CD14-positive monocyte (primary cell): ENCODE results near the gene YWHAB. TPM values are rescaled to one million over a fixed set of nuclear protein-coding genes. Genes with fewer than 3 reads are reported as not detected.

Experiments
- DNase-seq, 3 donors: peaks; one replicate each; pipeline ENCODE4 v3.0.0-alpha.2; 2011 to 2022
- H2AFZ ChIP-seq: 2 replicates; pipeline ENCODE4 v1.6.0; 2012; ENCODE audit warnings: mild to moderate bottlenecking, low read depth, low read length, inconsistent platforms; ENCODE audit not compliant: insufficient read depth, poor library complexity, severe bottlenecking
- H3K27ac ChIP-seq, 2 donors: 1 replicate in 1 of 2; 2 replicates in 1 of 2; pipeline ENCODE4 v1.5.1; 2012 to 2013; ENCODE audit warnings: low read length in 2 of 2, control low read depth in 1 of 2, inconsistent platforms in 1 of 2, low read depth in 1 of 2, mild to moderate bottlenecking in 1 of 2
- H3K27me3 ChIP-seq, 2 donors: one replicate each; pipeline versions ENCODE4 v1.6.0 to v1.6.1; 2011 to 2013; ENCODE audit warnings: low read length in 2 of 2; ENCODE audit not compliant: control insufficient read depth in 2 of 2, insufficient read depth in 2 of 2
- H3K36me3 ChIP-seq, 2 donors: replicated peaks in 1 of 2; 1 replicate in 1 of 2; 2 replicates in 1 of 2; pipeline versions ENCODE4 v1.5.1 to v1.6.1; 2012 to 2013; ENCODE audit warnings: low read length in 2 of 2, control low read depth in 1 of 2, inconsistent platforms in 1 of 2, mild to moderate bottlenecking in 1 of 2; ENCODE audit not compliant: insufficient read depth in 2 of 2, control insufficient read depth in 1 of 2
- H3K4me1 ChIP-seq, 2 donors: 1 replicate in 1 of 2; 2 replicates in 1 of 2; pipeline versions ENCODE4 v1.5.1 to v1.6.1; 2012 to 2013; ENCODE audit warnings: low read length in 2 of 2, control low read depth in 1 of 2, inconsistent platforms in 1 of 2, mild to moderate bottlenecking in 1 of 2, moderate library complexity in 1 of 2; ENCODE audit not compliant: insufficient read depth in 2 of 2, control insufficient read depth in 1 of 2
- H3K4me2 ChIP-seq: replicated peaks from 2 replicates; pipeline ENCODE3; 2012; ENCODE audit warnings: low read length, moderate library complexity, mild to moderate bottlenecking; ENCODE audit not compliant: poor library complexity, severe bottlenecking; ENCODE audit errors: extremely low read depth
- H3K4me3 ChIP-seq, 3 experiments: fragments of 200-600 bp in 1 of 3; sonication (generic) in 1 of 3; replicated peaks in 1 of 3; 1 replicate in 2 of 3; 2 replicates in 1 of 3; pipeline ENCODE4 v1.5.1; 2011 to 2013; ENCODE audit warnings: low read length in 3 of 3, mild to moderate bottlenecking in 3 of 3, control low read depth in 2 of 3, low read depth in 2 of 3, inconsistent platforms in 1 of 3, moderate library complexity in 1 of 3
- H3K79me2 ChIP-seq: 2 replicates; pipeline ENCODE4 v1.6.0; 2012; ENCODE audit warnings: mild to moderate bottlenecking, control low read depth, inconsistent platforms, low read length, moderate library complexity; ENCODE audit not compliant: insufficient read depth
- H3K9ac ChIP-seq: 2 replicates; pipeline ENCODE4 v1.6.0; 2017; ENCODE audit warnings: low read length, mild to moderate bottlenecking; ENCODE audit not compliant: insufficient read depth, poor library complexity, severe bottlenecking
- H3K9me3 ChIP-seq, 2 donors: replicated peaks in 1 of 2; 1 replicate in 1 of 2; 2 replicates in 1 of 2; pipeline versions ENCODE4 v1.5.1 to v1.6.1; 2012 to 2013; ENCODE audit warnings: low read length in 2 of 2, control low read depth in 1 of 2; ENCODE audit not compliant: control insufficient read depth in 1 of 2, insufficient read depth in 1 of 2
- H4K20me1 ChIP-seq: 2 replicates; pipeline ENCODE4 v1.6.0; 2012; ENCODE audit warnings: mild to moderate bottlenecking, low read length, control low read depth, moderate library complexity; ENCODE audit not compliant: insufficient read depth
- H3K27ac Mint-ChIP-seq, 7 donors: one replicate each; pipeline ENCODE4 v1.8.0; 2020; ENCODE audit warnings: mild to moderate bottlenecking in 7 of 7, mixed read lengths in 7 of 7, moderate library complexity in 6 of 7, inconsistent platforms in 2 of 7
- H3K27me3 Mint-ChIP-seq, 3 donors: one replicate each; pipeline ENCODE4 v1.8.0; 2021 to 2022; ENCODE audit warnings: low read depth in 3 of 3, mild to moderate bottlenecking in 3 of 3, mixed read lengths in 3 of 3, moderate library complexity in 3 of 3, inconsistent platforms in 1 of 3
- H3K36me3 Mint-ChIP-seq, 2 donors: one replicate each; pipeline ENCODE4 v1.8.0; 2020; ENCODE audit warnings: mixed read lengths in 2 of 2, inconsistent platforms in 1 of 2, mild to moderate bottlenecking in 1 of 2
- H3K4me1 Mint-ChIP-seq: one replicate; pipeline ENCODE4 v1.8.0; 2020; ENCODE audit warnings: mild to moderate bottlenecking, mixed read lengths
- H3K4me3 Mint-ChIP-seq, 2 donors: one replicate each; pipeline ENCODE4 v1.8.0; 2020; ENCODE audit warnings: mild to moderate bottlenecking in 2 of 2, mixed read lengths in 2 of 2, moderate library complexity in 1 of 2
- H3K9me3 Mint-ChIP-seq, 7 donors: one replicate each; pipeline ENCODE4 v1.8.0; 2020 to 2022; ENCODE audit warnings: mixed read lengths in 7 of 7, mild to moderate bottlenecking in 6 of 7, moderate library complexity in 6 of 7, inconsistent platforms in 2 of 7
- WGBS: methylation state at CpG from one replicate; pipeline ENCODE4 v1.1.5; 2013; ENCODE audit warnings: missing lambda C conversion rate; ENCODE audit not compliant: insufficient coverage; 5-methylcytosine and 5-hydroxymethylcytosine counted together
- intact Hi-C, 2 donors: fragments of 100-400 bp; cut with micrococcal nuclease; formaldehyde crosslinking; loops; one replicate each; pipeline versions ENCODE4 v1.15.0 to v1.15.1; 2023
- polyA plus RNA-seq, 3 donors: library from polyadenylated mRNA; depleted of rRNA in 1 of 3; unstranded in 2 of 3; stranded (reverse) in 1 of 3; fragments of 300-500 nt in 2 of 3; fragments of >200 nt in 1 of 3; fragmentation: Illumina TruSeq in 2 of 3; gene quantifications; 1 replicate in 2 of 3; 2 replicates in 1 of 3; pipeline ENCODE4 v1.2.3, GENCODE V29; 2012 to 2021
- TF ChIP-seq, protein P1 (sequence below): fragments of 200-600 bp; IDR thresholded peaks from one replicate; pipeline ENCODE4 v1.8.0; 2022; ENCODE audit warnings: antibody characterized with exemption, mild to moderate bottlenecking

Gene YWHAB
- polyA plus RNA-seq, 3 donors = 126 to 654 (median 504) TPM

GRCh38 chr20:44924541-44924940 lies 39.0 kb downstream of the YWHAB start:
- H3K4me3 Mint-ChIP-seq = no peak overlapping the region
- no peaks in the 10 kb centered on the region for H3K4me1 Mint-ChIP-seq
- H3K4me3 ChIP-seq = no peak overlapping the region
- no peak overlapping the region for H3K9ac ChIP-seq
- H3K4me2 ChIP-seq = no peak overlapping the region
- TF ChIP-seq, protein P1, sequence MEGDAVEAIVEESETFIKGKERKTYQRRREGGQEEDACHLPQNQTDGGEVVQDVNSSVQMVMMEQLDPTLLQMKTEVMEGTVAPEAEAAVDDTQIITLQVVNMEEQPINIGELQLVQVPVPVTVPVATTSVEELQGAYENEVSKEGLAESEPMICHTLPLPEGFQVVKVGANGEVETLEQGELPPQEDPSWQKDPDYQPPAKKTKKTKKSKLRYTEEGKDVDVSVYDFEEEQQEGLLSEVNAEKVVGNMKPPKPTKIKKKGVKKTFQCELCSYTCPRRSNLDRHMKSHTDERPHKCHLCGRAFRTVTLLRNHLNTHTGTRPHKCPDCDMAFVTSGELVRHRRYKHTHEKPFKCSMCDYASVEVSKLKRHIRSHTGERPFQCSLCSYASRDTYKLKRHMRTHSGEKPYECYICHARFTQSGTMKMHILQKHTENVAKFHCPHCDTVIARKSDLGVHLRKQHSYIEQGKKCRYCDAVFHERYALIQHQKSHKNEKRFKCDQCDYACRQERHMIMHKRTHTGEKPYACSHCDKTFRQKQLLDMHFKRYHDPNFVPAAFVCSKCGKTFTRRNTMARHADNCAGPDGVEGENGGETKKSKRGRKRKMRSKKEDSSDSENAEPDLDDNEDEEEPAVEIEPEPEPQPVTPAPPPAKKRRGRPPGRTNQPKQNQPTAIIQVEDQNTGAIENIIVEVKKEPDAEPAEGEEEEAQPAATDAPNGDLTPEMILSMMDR = no peak
- intact Hi-C loops = no loop called here
- no peak overlapping the region for H2AFZ ChIP-seq
- no peaks in the 10 kb centered on the region for H3K9me3 Mint-ChIP-seq
- no peak overlapping the region for H3K27ac Mint-ChIP-seq
- no peaks in the 10 kb centered on the region for H3K4me1 ChIP-seq
- no peaks in the 10 kb centered on the region for H3K27me3 ChIP-seq
- DNase-seq = no peak
- no peak overlapping the region for H3K27ac ChIP-seq
- H3K79me2 ChIP-seq = no peaks in the 10 kb centered on the region
- no peaks in the 10 kb centered on the region for H4K20me1 ChIP-seq
- H3K36me3 Mint-ChIP-seq = peaks cover 28 to 40% of the 10 kb centered on the region in 2 donors
- H3K36me3 ChIP-seq = peaks cover 13 to 21% of the 10 kb centered on the region in 2 donors
- peaks cover 0 to 4% (median 1%) of the 10 kb centered on the region in 3 donors for H3K27me3 Mint-ChIP-seq
- no peaks in the 10 kb centered on the region for H3K9me3 ChIP-seq
- WGBS = no CpG with 5 or more reads among the region's 4 CpGs

DNA sequence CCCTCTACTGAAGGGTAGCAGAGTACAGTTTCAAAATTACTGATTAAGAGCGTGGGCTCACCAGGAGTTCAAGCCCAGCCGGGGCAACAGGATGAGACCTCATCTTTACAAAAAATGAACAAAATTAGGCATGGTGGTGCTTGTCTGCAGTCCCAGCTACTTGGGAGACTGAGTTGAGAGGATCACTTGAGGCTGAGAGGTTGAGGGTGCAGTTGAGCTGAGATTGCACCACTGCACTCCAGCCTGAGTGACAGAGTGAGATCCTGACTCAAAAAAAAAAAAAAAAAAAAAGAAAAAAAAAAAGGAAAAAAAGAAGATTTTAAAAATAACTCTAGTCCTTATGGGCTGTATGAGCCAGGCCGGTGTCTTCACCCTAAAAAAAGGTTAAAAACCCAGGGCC lies 43.1 kb downstream of the YWHAB start:
- TF ChIP-seq, protein P1 = no peak
- Histone ChIP-seq H2AFZ (no peak overlapping the region), H3K4me1 (no peaks in the 10 kb centered on the region), H3K4me3 (no peak overlapping the region), H3K27ac (no peak overlapping the region), H4K20me1 (no peaks in the 10 kb centered on the region), H3K79me2 (no peaks in the 10 kb centered on the region), H3K27me3 (no peaks in the 10 kb centered on the region), H3K4me2 (no peak overlapping the region), H3K9ac (no peak overlapping the region), H3K36me3 (peaks cover 21 to 30% of the 10 kb centered on the region in 2 donors), H3K9me3 (no peaks in the 10 kb centered on the region)
- Mint-ChIP-seq H3K36me3 (peaks cover 40 to 41% of the 10 kb centered on the region in 2 donors), H3K4me1 (no peaks in the 10 kb centered on the region), H3K9me3 (no peaks in the 10 kb centered on the region), H3K27me3 (peaks cover 0 to 4% (median 0%) of the 10 kb centered on the region in 3 donors), H3K27ac (peak overlapping the region in 3 of 7 donors; percentile 11 to 60 (median 55)), H3K4me3 (no peak overlapping the region)
- intact Hi-C loops = no loop called here
- DNase-seq = no peak
- WGBS = 100% methylated on average over 1 of the region's 3 CpGs
